HCT116 (cell line): Measurements from ENCODE around the gene PHF1. TPM values are rescaled to one million over a fixed set of nuclear protein-coding genes. Genes with fewer than 3 reads are reported as not detected.

ENCODE experiments used
- ATAC-seq: fragments of 200-7000 bp; cut with Tn5 transposase; 2 replicates; pipeline ENCODE4 v1.9.1; 2020; ENCODE audit warnings: mild to moderate bottlenecking, moderate library complexity
- BruUV-seq: library from RNA; stranded (reverse); fragments of 400-500 nt; replicated peaks from 2 replicates; lab custom pipeline; 2021; lab: Mats Ljungman, UMichigan
- CTCF ChIA-PET: fragments of 300-600 bp; sonication (Branson Sonifier 250); formaldehyde crosslinking; loops from one replicate; lab custom pipeline; 2021; ENCODE audit warnings: antibody characterized with exemption; lab: Charles Lee
- POLR2A ChIA-PET: fragments of 300-600, 350-600 bp; sonication (Branson Sonifier 250); formaldehyde crosslinking; loops from one replicate; lab custom pipeline; 2021; ENCODE audit warnings: antibody characterized with exemption; lab: Charles Lee
- RAD21 ChIA-PET, 2 experiments: fragments of 300-600 bp; sonication (Branson Sonifier 250); formaldehyde crosslinking; loops; one replicate each; lab custom pipeline; 2023; ENCODE audit warnings: low total read pairs in 2 of 2; ENCODE audit not compliant: uncharacterized antibody in 2 of 2, unreplicated experiment in 2 of 2, low non-redundant PET in 1 of 2; lab: Charles Lee
- DNase-seq: peaks from one replicate; pipeline ENCODE4 v3.0.0-alpha.2; 2010; ENCODE audit warnings: low read depth, low spot score
- H2AFZ ChIP-seq: fragments of 200-600 bp; shearing (Covaris generic), sonication (generic); 2 replicates; pipeline ENCODE4 v1.6.1; 2017; ENCODE audit warnings: low read depth, mixed run types, mixed read lengths, antibody characterized with exemption, low read length; ENCODE audit not compliant: poor library complexity, severe bottlenecking
- H3K27ac ChIP-seq: 2 replicates; pipeline ENCODE4 v1.5.1; 2012; ENCODE audit warnings: low read depth, low read length
- H3K27me3 ChIP-seq: fragments of 200-600 bp; sonication (generic); 2 replicates; pipeline ENCODE4 v1.6.1; 2016; ENCODE audit warnings: mixed run types, low read length, mixed read lengths; ENCODE audit not compliant: insufficient read depth
- H3K36me3 ChIP-seq, 2 experiments: fragments of 200-500 bp in 1 of 2; fragments of 200-600 bp in 1 of 2; sonication (Bioruptor generic) in 1 of 2; sonication (generic) in 1 of 2; 2 replicates each; pipeline versions ENCODE4 v1.5.1 to v1.6.1; 2014 to 2016; ENCODE audit warnings: low read length in 2 of 2, inconsistent platforms in 1 of 2, mixed read lengths in 1 of 2, mixed run types in 1 of 2; ENCODE audit not compliant: insufficient read depth in 2 of 2, control insufficient read depth in 1 of 2
- H3K4me1 ChIP-seq, 2 experiments: fragments of 200-600 bp in 1 of 2; sonication (generic) in 1 of 2; 2 replicates each; pipeline versions ENCODE4 v1.5.1 to v1.6.1; 2012 to 2017; ENCODE audit warnings: low read length in 2 of 2, inconsistent platforms in 1 of 2, mild to moderate bottlenecking in 1 of 2, mixed read lengths in 1 of 2, mixed run types in 1 of 2, moderate library complexity in 1 of 2; ENCODE audit not compliant: insufficient read depth in 2 of 2, control insufficient read depth in 1 of 2
- H3K4me2 ChIP-seq: fragments of 200-600 bp; sonication (generic); 2 replicates; pipeline ENCODE4 v1.6.1; 2017; ENCODE audit warnings: mixed run types, low read length, mixed read lengths
- H3K4me3 ChIP-seq, 2 experiments: fragments of 200-600 bp in 1 of 2; sonication (generic) in 1 of 2; replicated peaks in 1 of 2; 2 replicates each; pipeline ENCODE4 v1.5.1; 2011 to 2016; ENCODE audit warnings: low read length in 2 of 2, control low read depth in 1 of 2, low read depth in 1 of 2, mild to moderate bottlenecking in 1 of 2, mixed read lengths in 1 of 2, mixed run types in 1 of 2
- H3K79me2 ChIP-seq: fragments of 200-600 bp; sonication (generic); 2 replicates; pipeline ENCODE4 v1.6.1; 2017; ENCODE audit warnings: mild to moderate bottlenecking, mixed run types, low read length, moderate library complexity, mixed read lengths; ENCODE audit not compliant: insufficient read depth
- H3K9ac ChIP-seq: fragments of 200-600 bp; sonication (generic); 2 replicates; pipeline ENCODE4 v1.6.1; 2016; ENCODE audit warnings: low read length, mixed read lengths
- H3K9me2 ChIP-seq: fragments of 200-600 bp; sonication (generic), shearing (Covaris generic); 2 replicates; pipeline ENCODE4 v1.6.1; 2017; ENCODE audit warnings: mixed run types, mild to moderate bottlenecking, moderate library complexity; ENCODE audit not compliant: insufficient read depth
- H3K9me3 ChIP-seq, 2 experiments: fragments of 200-500 bp in 1 of 2; fragments of 200-600 bp in 1 of 2; sonication (Bioruptor generic) in 1 of 2; sonication (generic) in 1 of 2; 2 replicates each; pipeline ENCODE4 v1.6.1; 2014 to 2017; ENCODE audit warnings: low read length in 2 of 2, mixed read lengths in 2 of 2, inconsistent platforms in 1 of 2, low read depth in 1 of 2, mild to moderate bottlenecking in 1 of 2, mixed run types in 1 of 2, moderate library complexity in 1 of 2; ENCODE audit not compliant: control insufficient read depth in 1 of 2, insufficient read depth in 1 of 2
- H4K20me1 ChIP-seq: fragments of 200-600 bp; sonication (generic), shearing (Covaris generic); 2 replicates; pipeline ENCODE4 v1.6.1; 2017; ENCODE audit warnings: mixed run types, mild to moderate bottlenecking, moderate library complexity; ENCODE audit not compliant: insufficient read depth
- ATF3 ChIP-seq: IDR thresholded peaks from 2 replicates; pipeline ENCODE4 v1.6.1; 2012
- EGR1 ChIP-seq: IDR thresholded peaks from 2 replicates; pipeline ENCODE4 v1.6.1; 2012; ENCODE audit warnings: low read depth
- ELF1 ChIP-seq: IDR thresholded peaks from 2 replicates; pipeline ENCODE4 v1.6.1; 2012; ENCODE audit warnings: low read depth, borderline replicate concordance
- EZH2 ChIP-seq: fragments of 200-600 bp; sonication (generic); IDR thresholded peaks from 2 replicates; pipeline ENCODE4 v1.6.1; 2017; ENCODE audit warnings: antibody characterized with exemption, mixed run types
- JUND ChIP-seq: IDR thresholded peaks from 2 replicates; pipeline ENCODE4 v1.6.1; 2012
- MAX ChIP-seq: IDR thresholded peaks from 2 replicates; pipeline ENCODE4 v1.6.1; 2012
- POLR2A ChIP-seq: IDR thresholded peaks from 2 replicates; pipeline ENCODE4 v1.7.0; 2011; ENCODE audit warnings: borderline replicate concordance; ENCODE audit not compliant: insufficient read depth, insufficient read length; ENCODE audit errors: extremely low read depth
- SIN3A ChIP-seq: IDR thresholded peaks from 2 replicates; pipeline ENCODE4 v1.6.1; 2012; ENCODE audit warnings: low read depth
- SP1 ChIP-seq: IDR thresholded peaks from 2 replicates; pipeline ENCODE4 v1.6.1; 2012; ENCODE audit warnings: low read depth
- intact Hi-C: fragments of 100-400 bp; cut with micrococcal nuclease; formaldehyde crosslinking; loops from 2 replicates; pipeline ENCODE4 v1.10.0; 2022
- total RNA-seq: library from RNA; stranded (reverse); gene quantifications from one replicate; pipeline ENCODE4 v1.2.1, GENCODE V29; 2021; ENCODE audit not compliant: unreplicated experiment
- TF ChIP-seq, protein P1 (sequence below): IDR thresholded peaks from 2 replicates; pipeline ENCODE4 v1.6.1; 2012; ENCODE audit warnings: low read depth

Gene PHF1
- total RNA-seq, 1 experiment from 2014 or later = 40.2 TPM

DNA sequence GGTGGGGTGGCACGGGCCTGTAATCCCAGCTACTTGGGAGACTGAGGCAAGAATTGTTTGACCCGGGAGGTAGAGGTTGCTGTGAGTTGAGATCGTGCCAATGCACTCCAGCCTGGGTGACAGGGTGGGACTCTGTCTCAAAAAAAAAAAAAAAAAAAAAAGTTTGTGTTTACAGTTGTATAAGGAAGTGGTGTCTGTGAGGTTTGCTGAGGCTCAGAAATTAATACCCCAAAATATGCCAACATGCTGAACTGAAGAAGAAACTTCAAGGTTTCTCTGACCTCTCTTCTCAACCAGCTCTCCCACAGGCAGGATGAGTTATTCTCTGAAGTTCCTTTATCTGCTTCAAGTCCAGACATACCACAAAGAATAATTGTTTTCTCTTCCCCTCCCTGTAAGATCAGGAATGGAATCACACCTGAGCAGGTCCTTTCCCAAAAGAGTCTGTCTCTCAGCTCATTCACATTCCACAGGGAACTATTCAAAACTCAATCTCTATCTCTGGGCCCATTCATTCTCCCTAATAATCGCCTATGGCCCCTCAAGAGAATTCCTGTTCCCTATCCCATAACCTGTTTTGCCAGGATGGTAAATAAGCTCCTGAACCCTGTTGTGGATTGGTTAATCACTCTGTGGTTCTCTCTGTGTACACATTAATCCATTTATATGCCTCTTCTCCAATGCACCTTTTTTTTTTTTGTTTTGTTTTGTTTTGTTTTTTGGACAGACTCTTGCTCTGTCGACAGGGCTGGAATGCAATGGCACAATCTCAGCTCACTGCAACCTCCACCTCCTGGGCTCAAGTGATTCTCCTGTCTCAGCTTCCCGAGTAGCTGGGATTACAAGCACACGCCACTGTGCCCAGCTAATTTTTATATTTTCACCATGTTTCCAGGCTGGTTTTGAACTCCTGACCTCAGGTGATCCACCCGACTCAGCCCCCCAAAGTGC lies 36.6 kb upstream of the PHF1 start:
- ChIA-PET POLR2A (interaction anchor here (1.3 to 1.6 kb wide), 2 partner anchors 10 to 103 kb away, joined by 3 to 5 read pairs; partner anchors contain the start of genes RPS18 and VPS52), CTCF (interaction anchor here (1.1 kb wide), 1 partner anchor 10 kb away, joined by 3 read pairs; no protein-coding TSS in a partner anchor), RAD21 (no interaction called here)
- Histone ChIP-seq H3K27ac (no peak overlapping the region), H3K4me1 (peaks cover 0 to 16% of the 10 kb centered on the region in 2 experiments; a peak in 2 of 4 replicates), H3K27me3 (no peaks in the 10 kb centered on the region), H3K36me3 (no peaks in the 10 kb centered on the region), H3K9ac (no peak overlapping the region), H4K20me1 (no peaks in the 10 kb centered on the region), H3K4me3 (no peak overlapping the region), H3K79me2 (no peaks in the 10 kb centered on the region), H3K9me2 (no peaks in the 10 kb centered on the region), H3K4me2 (no peak overlapping the region), H3K9me3 (no peaks in the 10 kb centered on the region), H2AFZ (no peak overlapping the region)
- ATAC-seq (no peak), DNase-seq (no peak)
- intact Hi-C loops = no loop called here
- no TSS peak for BruUV-seq
- no peak for TF ChIP-seq EZH2
- TF ChIP-seq POLR2A = no peak
- TF ChIP-seq EGR1 = no peak
- no peak for TF ChIP-seq SIN3A
- no peak for TF ChIP-seq JUND
- no peak for TF ChIP-seq MAX
- TF ChIP-seq SP1 = no peak
- TF ChIP-seq ATF3 = no peak
- TF ChIP-seq, protein P1, sequence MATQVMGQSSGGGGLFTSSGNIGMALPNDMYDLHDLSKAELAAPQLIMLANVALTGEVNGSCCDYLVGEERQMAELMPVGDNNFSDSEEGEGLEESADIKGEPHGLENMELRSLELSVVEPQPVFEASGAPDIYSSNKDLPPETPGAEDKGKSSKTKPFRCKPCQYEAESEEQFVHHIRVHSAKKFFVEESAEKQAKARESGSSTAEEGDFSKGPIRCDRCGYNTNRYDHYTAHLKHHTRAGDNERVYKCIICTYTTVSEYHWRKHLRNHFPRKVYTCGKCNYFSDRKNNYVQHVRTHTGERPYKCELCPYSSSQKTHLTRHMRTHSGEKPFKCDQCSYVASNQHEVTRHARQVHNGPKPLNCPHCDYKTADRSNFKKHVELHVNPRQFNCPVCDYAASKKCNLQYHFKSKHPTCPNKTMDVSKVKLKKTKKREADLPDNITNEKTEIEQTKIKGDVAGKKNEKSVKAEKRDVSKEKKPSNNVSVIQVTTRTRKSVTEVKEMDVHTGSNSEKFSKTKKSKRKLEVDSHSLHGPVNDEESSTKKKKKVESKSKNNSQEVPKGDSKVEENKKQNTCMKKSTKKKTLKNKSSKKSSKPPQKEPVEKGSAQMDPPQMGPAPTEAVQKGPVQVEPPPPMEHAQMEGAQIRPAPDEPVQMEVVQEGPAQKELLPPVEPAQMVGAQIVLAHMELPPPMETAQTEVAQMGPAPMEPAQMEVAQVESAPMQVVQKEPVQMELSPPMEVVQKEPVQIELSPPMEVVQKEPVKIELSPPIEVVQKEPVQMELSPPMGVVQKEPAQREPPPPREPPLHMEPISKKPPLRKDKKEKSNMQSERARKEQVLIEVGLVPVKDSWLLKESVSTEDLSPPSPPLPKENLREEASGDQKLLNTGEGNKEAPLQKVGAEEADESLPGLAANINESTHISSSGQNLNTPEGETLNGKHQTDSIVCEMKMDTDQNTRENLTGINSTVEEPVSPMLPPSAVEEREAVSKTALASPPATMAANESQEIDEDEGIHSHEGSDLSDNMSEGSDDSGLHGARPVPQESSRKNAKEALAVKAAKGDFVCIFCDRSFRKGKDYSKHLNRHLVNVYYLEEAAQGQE = no peak
- TF ChIP-seq ELF1 = no peak
